Fibroblast of upper back skin (primary cell): ENCODE results near the gene LPCAT2.
A peak's percentile ranks its signal among the peaks of the same experiment; 100 is the strongest.

Experiments
- DNase-seq: peaks from one replicate; pipeline ENCODE4 v3.0.0-alpha.2; 2013

Gene LPCAT2

GRCh38 chr16:55481023-55481422 is 27.8 kb upstream of the LPCAT2 start:
- no peak for DNase-seq

GRCh38 chr16:55482056-55482455 is 26.8 kb upstream of the LPCAT2 start:
- no peak for DNase-seq

- peak; percentile 97 for DNase-seq
These were observed 21.6 kb upstream of the LPCAT2 start for GRCh38 chr16:55487048-55487803.

- no peak for DNase-seq
These were observed 20.6 kb upstream of the LPCAT2 start for GRCh38 chr16:55488306-55488705.

DNA sequence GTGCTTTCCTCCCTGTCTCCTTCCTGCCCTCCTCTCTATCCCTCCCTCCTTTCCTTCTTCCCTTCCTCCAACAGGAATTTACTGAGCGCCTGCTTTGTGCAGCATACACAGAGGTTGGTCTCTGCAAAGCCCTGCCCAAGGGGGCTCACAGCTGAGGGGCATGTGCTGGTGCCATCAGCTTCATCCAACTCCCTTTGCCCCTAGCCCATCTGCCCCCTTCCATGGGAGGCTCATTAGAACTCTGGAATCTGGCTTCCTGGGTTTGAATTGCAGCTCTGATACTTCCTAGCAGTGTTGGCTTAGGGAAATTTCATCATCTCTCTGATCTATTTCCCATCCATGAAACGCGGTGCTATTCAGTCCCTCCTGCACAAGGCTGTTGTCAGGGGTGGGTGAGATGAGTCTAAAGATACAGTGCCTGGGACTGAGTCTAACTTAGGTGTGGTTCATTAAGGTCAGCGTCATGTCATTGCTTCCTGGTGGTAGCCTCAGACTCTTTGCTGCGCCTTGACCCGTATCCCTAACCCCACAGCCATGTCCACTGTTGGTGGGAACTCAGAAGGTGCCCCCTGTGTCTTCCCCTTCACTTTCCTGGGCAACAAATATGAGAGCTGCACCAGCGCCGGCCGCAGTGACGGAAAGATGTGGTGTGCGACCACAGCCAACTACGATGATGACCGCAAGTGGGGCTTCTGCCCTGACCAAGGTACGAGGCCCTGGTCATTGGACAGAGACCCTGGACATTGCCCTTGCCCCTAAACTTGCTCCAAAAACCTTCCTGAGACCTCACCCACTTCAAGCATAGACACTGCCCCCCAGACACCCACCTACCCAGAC is 19.5 kb upstream of the LPCAT2 start:
- DNase-seq: no peak

DNA sequence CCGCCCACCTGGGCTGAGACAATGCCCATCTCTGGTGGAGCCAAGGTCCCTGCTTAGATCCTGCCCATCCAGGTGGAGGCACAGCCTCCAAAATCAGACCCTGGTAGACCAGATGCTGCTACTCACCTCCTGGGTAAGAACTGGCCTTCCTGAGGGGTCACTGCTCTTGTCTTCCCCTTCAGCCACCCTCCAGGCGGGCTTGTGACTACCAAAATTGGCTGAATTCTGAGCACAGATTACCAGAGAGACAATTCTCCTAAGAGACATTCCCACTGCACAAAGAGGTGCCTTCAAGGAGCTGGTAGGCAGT is 19.0 kb upstream of the LPCAT2 start:
- DNase-seq: no peak

- DNase-seq: no peak
These were observed 18.6 kb upstream of the LPCAT2 start for GRCh38 chr16:55490301-55490700.

- no peak for DNase-seq
These were observed 17.2 kb upstream of the LPCAT2 start for GRCh38 chr16:55491691-55492090.

DNA sequence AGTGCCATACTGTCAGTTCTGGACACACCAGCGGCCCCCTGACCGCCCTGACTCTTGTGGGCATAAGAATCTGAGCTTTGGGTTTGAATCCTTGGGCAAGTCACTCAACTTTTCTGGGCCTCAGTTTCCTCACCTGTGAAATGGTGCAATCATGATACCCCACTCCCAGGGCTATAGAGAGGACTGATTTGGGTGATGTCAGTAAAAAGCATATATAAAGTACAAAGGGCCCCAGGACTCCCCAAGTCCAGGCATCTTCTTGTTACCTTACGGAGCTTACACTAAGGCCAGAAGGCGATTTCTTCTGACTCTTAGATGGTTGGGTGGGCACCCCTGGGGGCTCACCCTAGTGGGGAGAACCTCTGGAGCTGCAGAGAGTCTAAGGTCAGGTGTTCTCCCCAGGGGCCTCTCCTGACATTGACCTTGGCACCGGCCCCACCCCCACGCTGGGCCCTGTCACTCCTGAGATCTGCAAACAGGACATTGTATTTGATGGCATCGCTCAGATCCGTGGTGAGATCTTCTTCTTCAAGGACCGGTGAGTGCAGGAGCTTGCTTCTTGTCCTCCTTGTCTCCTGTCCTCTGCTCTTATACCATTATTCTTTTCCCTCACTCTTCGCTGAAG is 16.0 kb upstream of the LPCAT2 start:
- no peak for DNase-seq

DNA sequence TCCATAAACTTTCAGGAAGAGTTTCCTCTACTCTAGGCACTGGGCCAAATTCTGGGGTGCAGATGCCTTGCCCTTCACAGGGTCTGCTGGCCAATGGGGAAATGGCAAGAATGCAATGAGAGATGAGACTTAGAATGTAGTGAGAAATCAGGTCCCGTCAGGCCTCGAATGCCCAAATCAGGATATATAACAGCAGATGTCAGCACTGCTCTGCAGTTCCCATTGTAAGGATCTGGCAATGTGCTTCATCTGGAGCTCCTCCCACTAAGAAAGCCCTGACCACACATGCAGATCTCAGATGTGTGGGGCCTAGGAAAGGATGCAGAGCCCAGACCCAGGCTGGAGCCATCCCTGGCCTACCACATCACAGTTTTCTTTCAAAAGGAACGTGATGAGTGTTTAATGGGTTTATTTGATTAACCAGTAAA is 13.9 kb upstream of the LPCAT2 start:
- peak; percentile 99 for DNase-seq

- peak; percentile 94 for DNase-seq
These were observed 13.1 kb upstream of the LPCAT2 start for GRCh38 chr16:55495616-55496289.

- DNase-seq: no peak
These were observed 12.2 kb upstream of the LPCAT2 start for GRCh38 chr16:55496509-55497145.

DNA sequence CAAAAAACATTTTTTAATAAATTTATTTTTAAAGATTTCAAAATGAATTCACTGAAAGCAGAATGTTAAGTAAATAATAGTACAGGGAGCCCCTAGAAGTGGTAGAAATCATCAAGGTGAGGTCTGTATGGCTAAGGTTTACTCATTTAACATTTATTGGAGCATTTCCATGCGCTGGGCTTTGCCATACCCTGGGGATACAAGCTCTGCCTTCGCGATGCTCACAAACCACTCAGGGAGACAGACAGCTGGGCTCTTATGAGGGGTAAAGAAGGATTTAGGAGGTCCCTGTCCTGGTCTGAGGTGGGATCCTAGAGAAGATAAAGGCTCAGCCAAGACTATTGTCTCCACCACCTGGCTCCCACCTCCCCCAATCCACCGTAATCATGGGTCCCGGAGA is 11.3 kb upstream of the LPCAT2 start:
- DNase-seq: no peak

GRCh38 chr16:55498101-55498500 is 10.8 kb upstream of the LPCAT2 start:
- no peak for DNase-seq

DNA sequence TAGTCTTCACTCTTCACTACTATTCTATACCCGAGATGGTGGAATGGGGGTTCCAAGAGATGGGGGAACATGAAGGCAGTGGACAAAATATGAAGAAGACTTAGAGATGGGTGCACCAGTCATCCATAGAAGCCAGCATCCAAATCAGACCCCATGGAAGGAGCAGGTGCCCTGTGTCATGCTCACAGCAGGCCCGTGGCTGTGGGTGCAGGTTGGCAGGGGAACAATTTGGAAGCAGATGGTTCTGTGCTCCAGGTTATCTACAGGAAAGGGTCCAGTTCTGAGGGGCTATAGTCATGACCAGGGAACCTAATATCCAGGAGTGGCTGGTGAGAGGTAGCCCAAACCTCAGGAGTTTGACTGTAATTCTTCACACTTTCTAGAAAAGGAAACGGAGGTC is 9.6 kb upstream of the LPCAT2 start:
- DNase-seq: no peak

DNA sequence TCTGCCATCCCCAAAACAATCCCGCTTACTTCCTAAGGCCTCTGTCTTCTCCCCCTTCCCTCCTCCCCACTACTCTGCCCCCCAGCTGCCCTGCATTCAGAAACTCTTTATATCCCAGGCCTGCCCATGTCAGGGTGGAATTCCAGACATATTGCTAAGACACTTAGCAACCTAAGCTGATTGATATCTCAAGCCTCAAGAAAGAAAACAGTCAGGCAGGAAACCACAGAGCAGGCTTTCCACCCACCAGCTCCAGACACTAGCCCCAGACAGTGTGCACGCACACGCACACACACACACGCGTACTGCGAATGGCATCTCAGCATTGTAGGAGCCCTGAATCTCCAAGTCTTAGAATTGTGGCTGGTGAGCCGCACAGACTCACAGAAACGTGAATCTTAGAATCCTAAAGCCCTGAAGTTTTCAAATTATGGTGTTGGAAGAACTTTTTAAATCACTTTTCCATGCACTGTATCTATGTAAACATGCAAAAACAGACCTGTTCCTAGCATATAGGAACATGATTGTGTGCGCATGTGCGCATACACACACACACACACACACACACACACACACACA is 8.8 kb upstream of the LPCAT2 start:
- DNase-seq: peak; percentile 100

GRCh38 chr16:55500530-55501011 is 8.3 kb upstream of the LPCAT2 start:
- peak; percentile 66 for DNase-seq

GRCh38 chr16:55501549-55502322 is 7.1 kb upstream of the LPCAT2 start:
- no peak for DNase-seq

DNA sequence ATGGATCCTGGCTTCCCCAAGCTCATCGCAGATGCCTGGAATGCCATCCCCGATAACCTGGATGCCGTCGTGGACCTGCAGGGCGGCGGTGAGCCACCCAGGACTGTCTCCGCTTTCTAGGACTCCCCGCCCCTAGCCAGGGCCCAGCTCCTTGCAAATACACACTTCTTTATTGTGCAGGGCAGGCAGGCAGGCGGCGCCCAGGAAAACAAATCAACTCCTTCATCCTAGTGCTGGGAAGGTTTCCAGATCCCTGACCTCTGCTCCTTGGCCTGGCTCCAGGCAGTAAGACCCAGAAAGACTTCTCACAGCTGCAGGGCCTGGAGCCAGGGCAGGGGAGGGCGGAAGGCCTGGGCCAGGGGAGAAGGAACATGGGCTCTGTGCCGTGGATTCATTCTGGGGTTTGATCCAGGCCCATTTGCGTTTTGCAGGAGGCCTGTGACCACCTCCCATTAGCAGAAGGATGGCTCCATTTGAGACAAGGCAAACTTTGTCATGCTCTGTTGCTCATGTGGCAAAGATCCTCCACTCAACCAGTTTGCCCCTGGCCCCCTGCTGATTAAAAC is 6.0 kb upstream of the LPCAT2 start:
- peak; percentile 89 for DNase-seq

GRCh38 chr16:55503726-55504550 is 4.9 kb upstream of the LPCAT2 start:
- no peak for DNase-seq
